Measurements from ENCODE around the gene AP1B1. TPM values are rescaled to one million over a fixed set of nuclear protein-coding genes. Genes with fewer than 3 reads are reported as not detected.
"Not testable (repeated sequence)": the region's sequence is repeated elsewhere in the genome, so short reads cannot be mapped to it uniquely, and the experiment has no call there.

Gene AP1B1
- total RNA-seq, 1 experiment from 2014 or later: 88.9 TPM

GRCh38 chr22:29375398-29376076 lies 12.8 kb downstream of the AP1B1 start:
- Mint-ChIP-seq H3K27me3 (ENCODE audit: unreplicated experiment) (no peaks in the 10 kb centered on the region), H3K4me1 (ENCODE audit: low read depth, unreplicated experiment) (peaks cover 47% of the 10 kb centered on the region), H3K36me3 (ENCODE audit: insufficient read depth, unreplicated experiment) (peaks cover 46% of the 10 kb centered on the region), H3K4me3 (ENCODE audit: low read depth, unreplicated experiment) (no peak overlapping the region), H3K9me3 (ENCODE audit: low read depth, unreplicated experiment) (no peaks in the 10 kb centered on the region), H3K27ac (ENCODE audit: unreplicated experiment) (peak overlapping the region; percentile 83)
- no peak for DNase-seq
- BruUV-seq (replicated peaks): no TSS peak
- intact Hi-C loops (cut with micrococcal nuclease; ENCODE audit: unreplicated experiment): no loop called here
- CTCF ChIA-PET: no interaction called here
- TF ChIP-seq, protein P1, sequence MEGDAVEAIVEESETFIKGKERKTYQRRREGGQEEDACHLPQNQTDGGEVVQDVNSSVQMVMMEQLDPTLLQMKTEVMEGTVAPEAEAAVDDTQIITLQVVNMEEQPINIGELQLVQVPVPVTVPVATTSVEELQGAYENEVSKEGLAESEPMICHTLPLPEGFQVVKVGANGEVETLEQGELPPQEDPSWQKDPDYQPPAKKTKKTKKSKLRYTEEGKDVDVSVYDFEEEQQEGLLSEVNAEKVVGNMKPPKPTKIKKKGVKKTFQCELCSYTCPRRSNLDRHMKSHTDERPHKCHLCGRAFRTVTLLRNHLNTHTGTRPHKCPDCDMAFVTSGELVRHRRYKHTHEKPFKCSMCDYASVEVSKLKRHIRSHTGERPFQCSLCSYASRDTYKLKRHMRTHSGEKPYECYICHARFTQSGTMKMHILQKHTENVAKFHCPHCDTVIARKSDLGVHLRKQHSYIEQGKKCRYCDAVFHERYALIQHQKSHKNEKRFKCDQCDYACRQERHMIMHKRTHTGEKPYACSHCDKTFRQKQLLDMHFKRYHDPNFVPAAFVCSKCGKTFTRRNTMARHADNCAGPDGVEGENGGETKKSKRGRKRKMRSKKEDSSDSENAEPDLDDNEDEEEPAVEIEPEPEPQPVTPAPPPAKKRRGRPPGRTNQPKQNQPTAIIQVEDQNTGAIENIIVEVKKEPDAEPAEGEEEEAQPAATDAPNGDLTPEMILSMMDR (IDR thresholded peaks at IDR 0.05; ENCODE audit: unreplicated experiment): no peak

DNA sequence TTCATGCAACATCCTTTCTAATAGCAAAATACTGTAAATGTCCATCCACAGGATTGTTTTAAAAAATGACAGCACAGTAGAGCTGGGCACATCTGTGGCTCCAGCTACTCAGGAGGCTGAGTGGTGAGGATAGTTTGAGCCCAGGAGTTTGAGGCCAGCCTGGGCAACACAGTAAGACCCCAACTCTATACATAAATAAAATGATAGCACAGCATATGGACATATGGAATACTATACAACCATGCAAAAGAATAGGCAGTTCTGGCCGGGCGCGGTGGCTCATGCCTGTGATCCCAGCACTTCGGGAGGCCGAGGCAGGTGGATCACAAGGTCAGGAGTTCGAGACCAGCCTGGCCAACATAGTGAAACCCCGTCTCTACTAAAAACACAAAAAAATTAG lies 13.6 kb downstream of the AP1B1 start:
- DNase-seq; H3K9me3 Mint-ChIP-seq (ENCODE audit: low read depth, unreplicated experiment); H3K27me3 Mint-ChIP-seq (ENCODE audit: unreplicated experiment); H3K27ac Mint-ChIP-seq (ENCODE audit: unreplicated experiment); H3K4me3 Mint-ChIP-seq (ENCODE audit: low read depth, unreplicated experiment); intact Hi-C loops (cut with micrococcal nuclease; ENCODE audit: unreplicated experiment); BruUV-seq (replicated peaks): not testable (repeated sequence)
- CTCF ChIA-PET: interaction anchor here (0.5 kb wide), 1 partner anchor 573 kb away, joined by 4 read pairs; no protein-coding TSS in a partner anchor
- Mint-ChIP-seq H3K4me1 (ENCODE audit: low read depth, unreplicated experiment) (peaks cover 39% of the 10 kb centered on the region), H3K36me3 (ENCODE audit: insufficient read depth, unreplicated experiment) (peaks cover 41% of the 10 kb centered on the region)

GRCh38 chr22:29374401-29374800 lies 14.0 kb downstream of the AP1B1 start:
- Mint-ChIP-seq H3K9me3 (ENCODE audit: low read depth, unreplicated experiment) (no peaks in the 10 kb centered on the region), H3K36me3 (ENCODE audit: insufficient read depth, unreplicated experiment) (peaks cover 39% of the 10 kb centered on the region), H3K27ac (ENCODE audit: unreplicated experiment) (no peak overlapping the region), H3K4me3 (ENCODE audit: low read depth, unreplicated experiment) (no peak overlapping the region), H3K4me1 (ENCODE audit: low read depth, unreplicated experiment) (peaks cover 35% of the 10 kb centered on the region), H3K27me3 (ENCODE audit: unreplicated experiment) (no peaks in the 10 kb centered on the region)
- no TSS peak for BruUV-seq (replicated peaks)
- TF ChIP-seq, protein P1 (IDR thresholded peaks at IDR 0.05; ENCODE audit: unreplicated experiment): no peak
- CTCF ChIA-PET: interaction anchor here (0.5 kb wide), 1 partner anchor 572 kb away, joined by 4 read pairs; no protein-coding TSS in a partner anchor
- no peak for DNase-seq
- intact Hi-C loops (cut with micrococcal nuclease; ENCODE audit: unreplicated experiment): no loop called here

DNA sequence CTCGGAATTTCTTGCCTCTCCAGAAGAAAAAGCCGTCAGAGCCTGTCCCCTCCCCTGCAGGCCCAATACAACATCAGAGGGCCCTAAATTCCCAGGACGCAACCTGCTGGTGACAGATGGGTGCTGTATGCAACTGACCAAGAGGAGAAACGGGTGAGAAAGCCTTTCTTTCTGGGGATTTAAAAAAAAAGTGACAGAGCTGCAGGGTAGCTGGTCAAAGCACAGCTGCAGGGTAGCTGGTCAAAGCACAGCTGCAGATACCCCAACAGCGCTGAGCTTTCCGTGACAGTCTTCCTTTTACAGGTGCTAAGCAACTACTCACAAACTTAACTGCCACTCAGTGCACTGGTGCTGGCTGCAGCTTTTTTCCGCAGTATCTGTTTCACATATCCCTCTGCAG lies 17.8 kb downstream of the AP1B1 start:
- intact Hi-C loops (cut with micrococcal nuclease; ENCODE audit: unreplicated experiment): no loop called here
- Mint-ChIP-seq H3K4me3 (ENCODE audit: low read depth, unreplicated experiment) (no peak overlapping the region), H3K27me3 (ENCODE audit: unreplicated experiment) (no peaks in the 10 kb centered on the region), H3K4me1 (ENCODE audit: low read depth, unreplicated experiment) (peaks cover 4% of the 10 kb centered on the region), H3K27ac (ENCODE audit: unreplicated experiment) (no peak overlapping the region), H3K9me3 (ENCODE audit: low read depth, unreplicated experiment) (no peaks in the 10 kb centered on the region), H3K36me3 (ENCODE audit: insufficient read depth, unreplicated experiment) (peaks cover 20% of the 10 kb centered on the region)
- DNase-seq: no peak
- CTCF ChIA-PET: interaction anchor here (0.6 kb wide), 1 partner anchor 23 kb away, joined by 3 read pairs; no protein-coding TSS in a partner anchor
- BruUV-seq (replicated peaks): no TSS peak
- TF ChIP-seq, protein P1 (IDR thresholded peaks at IDR 0.05; ENCODE audit: unreplicated experiment): no peak

DNA sequence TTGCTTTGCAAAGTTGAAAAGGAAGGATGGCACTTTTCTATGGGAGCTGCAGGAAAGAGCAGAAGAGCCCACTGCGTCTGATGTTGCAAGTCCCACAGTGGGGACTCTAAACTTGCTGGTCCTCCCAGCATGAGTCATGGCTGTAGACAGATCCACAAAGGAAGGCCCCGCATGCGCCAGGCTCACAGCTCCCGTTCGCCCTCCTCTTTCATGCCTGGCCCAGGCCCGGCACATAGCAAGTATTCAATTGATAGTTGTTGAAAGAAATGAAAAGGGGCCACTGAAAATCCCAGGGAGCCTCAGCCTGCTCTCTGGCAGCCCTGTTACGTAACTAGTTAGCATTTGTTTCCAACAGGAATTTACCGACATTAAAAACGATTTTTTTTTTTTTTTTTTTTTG lies 18.9 kb downstream of the AP1B1 start:
- CTCF ChIA-PET: interaction anchor here (0.7 kb wide), 1 partner anchor 18 kb away, joined by 4 read pairs; no protein-coding TSS in a partner anchor
- H3K4me3 Mint-ChIP-seq (ENCODE audit: low read depth, unreplicated experiment): no peak overlapping the region
- intact Hi-C loops (cut with micrococcal nuclease; ENCODE audit: unreplicated experiment): no loop called here
- no TSS peak for BruUV-seq (replicated peaks)
- no peaks in the 10 kb centered on the region for H3K4me1 Mint-ChIP-seq (ENCODE audit: low read depth, unreplicated experiment)
- no peak overlapping the region for H3K27ac Mint-ChIP-seq (ENCODE audit: unreplicated experiment)
- peaks cover 14% of the 10 kb centered on the region for H3K36me3 Mint-ChIP-seq (ENCODE audit: insufficient read depth, unreplicated experiment)
- H3K27me3 Mint-ChIP-seq (ENCODE audit: unreplicated experiment): no peaks in the 10 kb centered on the region
- no peak for DNase-seq
- TF ChIP-seq, protein P1 (IDR thresholded peaks at IDR 0.05; ENCODE audit: unreplicated experiment): no peak
- no peaks in the 10 kb centered on the region for H3K9me3 Mint-ChIP-seq (ENCODE audit: low read depth, unreplicated experiment)

Measured in Calu3 (cell line).